ENCODE results near the gene TMPO. TPM values are rescaled to one million over a fixed set of nuclear protein-coding genes. Genes with fewer than 3 reads are reported as not detected.
"Not testable (repeated sequence)": the region's sequence is repeated elsewhere in the genome, so short reads cannot be mapped to it uniquely, and the experiment has no call there.

TMPO gene
- total RNA-seq, 2 donors from 2014 or later: 268 to 285 TPM

- Mint-ChIP-seq H3K9me3 (no peaks in the 10 kb centered on the region), H3K27ac (peak overlapping the region; percentile 63), H3K27me3 (no peaks in the 10 kb centered on the region)
Measured at GRCh38 chr12:98490501-98491453, 24.6 kb upstream of the TMPO start.

DNA sequence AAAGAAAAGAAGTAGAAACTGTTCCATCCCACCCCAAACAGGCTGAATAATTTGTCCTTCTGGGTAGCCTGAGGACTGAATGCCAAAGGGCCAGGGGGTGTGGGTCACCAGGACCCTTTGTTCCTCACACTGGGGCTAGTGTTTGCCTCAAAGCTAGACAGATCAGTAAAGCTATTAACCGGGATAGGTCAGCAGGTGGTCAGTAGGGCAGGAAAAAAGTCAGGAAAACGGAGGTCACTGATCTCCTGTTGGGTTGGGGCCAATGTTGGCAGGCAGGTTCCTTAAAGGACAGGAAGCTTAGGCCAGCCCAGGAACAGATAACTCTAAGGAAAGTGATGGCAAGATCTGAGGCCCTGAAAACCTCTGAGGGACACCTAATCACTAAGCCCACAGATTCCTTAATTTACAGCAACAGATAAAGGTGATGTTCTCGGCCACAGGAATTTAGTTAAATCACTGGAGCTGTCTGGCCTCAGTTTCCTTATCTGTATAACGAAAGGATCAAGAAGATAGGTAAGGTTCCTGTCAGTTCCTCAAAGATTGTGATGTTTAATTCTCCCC is 22.7 kb upstream of the TMPO start:
- peaks cover 4% of the 10 kb centered on the region for H3K4me1 Mint-ChIP-seq
- H3K27me3 Mint-ChIP-seq: no peaks in the 10 kb centered on the region
- no peaks in the 10 kb centered on the region for H3K36me3 Mint-ChIP-seq (ENCODE audit: low read depth)
- H3K27ac Mint-ChIP-seq: no peak overlapping the region
- H3K9me3 Mint-ChIP-seq: no peaks in the 10 kb centered on the region
- no peak for ATAC-seq (replicated peaks)
- no peak overlapping the region for H3K4me3 Mint-ChIP-seq

More at GRCh38 chr12:98490501-98491453, 24.6 kb upstream of the TMPO start:
- Mint-ChIP-seq H3K36me3 (ENCODE audit: low read depth) (no peaks in the 10 kb centered on the region), H3K4me3 (peak overlapping the region; percentile 67), H3K4me1 (peaks cover 4% of the 10 kb centered on the region)
- peak; percentile 70 for ATAC-seq (replicated peaks)

- peak overlapping the region; percentile 95 for H3K4me3 Mint-ChIP-seq
- H3K4me1 Mint-ChIP-seq: peaks cover 34% of the 10 kb centered on the region
- H3K9me3 Mint-ChIP-seq, H3K27me3 Mint-ChIP-seq: not testable (repeated sequence)
- peak; percentile 0 for ATAC-seq (replicated peaks)
- H3K27ac Mint-ChIP-seq: peak overlapping the region; percentile 94
- H3K36me3 Mint-ChIP-seq (ENCODE audit: low read depth): peaks cover 27% of the 10 kb centered on the region
Measured at GRCh38 chr12:98501266-98501629, 14.1 kb upstream of the TMPO start.

- Mint-ChIP-seq H3K27ac (peak overlapping the region; percentile 100), H3K4me3 (peak overlapping the region; percentile 95), H3K9me3 (peaks cover 4% of the 10 kb centered on the region), H3K4me1 (peaks cover 32% of the 10 kb centered on the region), H3K36me3 (ENCODE audit: low read depth) (peaks cover 27% of the 10 kb centered on the region), H3K27me3 (no peaks in the 10 kb centered on the region)
- ATAC-seq (replicated peaks): peak; percentile 58
Measured at GRCh38 chr12:98503342-98503591, 12.1 kb upstream of the TMPO start.

- H3K4me1 Mint-ChIP-seq: peaks cover 29% of the 10 kb centered on the region
- H3K36me3 Mint-ChIP-seq (ENCODE audit: low read depth): peaks cover 27% of the 10 kb centered on the region
- ATAC-seq (replicated peaks): peak; percentile 69
- H3K27ac Mint-ChIP-seq: peak overlapping the region; percentile 100
- H3K27me3 Mint-ChIP-seq: no peaks in the 10 kb centered on the region
- H3K4me3 Mint-ChIP-seq: peak overlapping the region; percentile 95
- H3K9me3 Mint-ChIP-seq: peaks cover 4% of the 10 kb centered on the region
Measured at GRCh38 chr12:98503592-98504367, 11.6 kb upstream of the TMPO start.

DNA sequence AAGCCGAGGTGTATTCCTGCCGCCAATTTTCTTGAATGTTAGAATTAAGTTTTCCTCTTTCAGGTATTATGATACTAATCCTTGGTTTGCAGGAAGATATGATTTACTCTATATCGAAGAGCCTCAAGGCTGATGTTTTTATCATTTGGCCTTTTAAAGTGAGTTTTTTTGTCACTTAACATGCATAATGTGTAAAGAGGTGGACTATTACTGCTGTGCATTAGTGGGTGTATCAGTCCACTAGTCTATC is 11.1 kb upstream of the TMPO start:
- H3K4me1 Mint-ChIP-seq: peaks cover 29% of the 10 kb centered on the region
- no peak for ATAC-seq (replicated peaks)
- peak overlapping the region; percentile 95 for H3K4me3 Mint-ChIP-seq
- H3K27me3 Mint-ChIP-seq: no peaks in the 10 kb centered on the region
- H3K36me3 Mint-ChIP-seq (ENCODE audit: low read depth): peaks cover 27% of the 10 kb centered on the region
- H3K27ac Mint-ChIP-seq: peak overlapping the region; percentile 100
- peaks cover 4% of the 10 kb centered on the region for H3K9me3 Mint-ChIP-seq

DNA sequence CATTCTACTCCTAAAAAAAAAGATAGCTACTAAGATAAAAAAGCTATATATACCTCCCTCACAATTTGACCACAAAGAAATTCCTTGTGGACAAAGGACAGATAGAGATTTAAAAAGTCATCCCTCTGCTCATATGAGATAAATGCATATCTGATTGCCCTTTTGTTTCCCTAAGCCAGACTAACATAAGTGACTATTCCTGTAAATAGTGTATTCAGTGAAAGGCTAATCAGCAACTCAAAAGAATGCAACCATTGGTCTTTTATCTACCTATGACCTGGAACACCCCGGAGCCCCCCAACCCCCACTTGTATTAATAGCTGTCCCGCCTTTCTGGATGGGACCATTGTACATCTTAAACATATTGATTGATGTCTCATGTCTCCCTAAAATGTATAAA is 6.3 kb upstream of the TMPO start:
- Mint-ChIP-seq H3K36me3 (ENCODE audit: low read depth) (peaks cover 16% of the 10 kb centered on the region), H3K27ac (no peak overlapping the region), H3K27me3 (no peaks in the 10 kb centered on the region), H3K4me3 (no peak overlapping the region), H3K4me1 (peaks cover 16% of the 10 kb centered on the region), H3K9me3 (peaks cover 2% of the 10 kb centered on the region)
- no peak for ATAC-seq (replicated peaks)

DNA sequence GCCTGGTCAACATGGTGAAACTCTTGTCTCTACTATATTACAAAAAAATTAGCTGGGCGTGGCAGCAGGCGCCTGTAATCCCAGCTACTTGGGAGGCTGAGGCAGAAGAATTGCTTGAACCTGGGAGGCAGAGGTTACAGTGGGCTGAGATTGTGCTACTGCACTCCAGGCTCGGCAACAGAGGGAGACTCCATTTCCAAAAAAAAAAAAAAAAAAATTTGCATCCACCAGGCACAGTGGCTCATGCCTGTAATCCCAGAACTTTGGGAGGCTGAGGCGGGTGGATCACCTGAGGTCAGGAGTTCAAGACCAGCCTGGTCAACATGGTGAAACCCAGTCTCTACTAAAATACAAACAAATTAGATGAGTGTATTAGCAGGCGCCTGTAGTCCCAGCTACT is 3.6 kb upstream of the TMPO start:
- H3K9me3 Mint-ChIP-seq; ATAC-seq (replicated peaks); H3K27me3 Mint-ChIP-seq; H3K27ac Mint-ChIP-seq; H3K4me3 Mint-ChIP-seq: not testable (repeated sequence)
- peaks cover 29% of the 10 kb centered on the region for H3K36me3 Mint-ChIP-seq (ENCODE audit: low read depth)
- peaks cover 13% of the 10 kb centered on the region for H3K4me1 Mint-ChIP-seq

DNA sequence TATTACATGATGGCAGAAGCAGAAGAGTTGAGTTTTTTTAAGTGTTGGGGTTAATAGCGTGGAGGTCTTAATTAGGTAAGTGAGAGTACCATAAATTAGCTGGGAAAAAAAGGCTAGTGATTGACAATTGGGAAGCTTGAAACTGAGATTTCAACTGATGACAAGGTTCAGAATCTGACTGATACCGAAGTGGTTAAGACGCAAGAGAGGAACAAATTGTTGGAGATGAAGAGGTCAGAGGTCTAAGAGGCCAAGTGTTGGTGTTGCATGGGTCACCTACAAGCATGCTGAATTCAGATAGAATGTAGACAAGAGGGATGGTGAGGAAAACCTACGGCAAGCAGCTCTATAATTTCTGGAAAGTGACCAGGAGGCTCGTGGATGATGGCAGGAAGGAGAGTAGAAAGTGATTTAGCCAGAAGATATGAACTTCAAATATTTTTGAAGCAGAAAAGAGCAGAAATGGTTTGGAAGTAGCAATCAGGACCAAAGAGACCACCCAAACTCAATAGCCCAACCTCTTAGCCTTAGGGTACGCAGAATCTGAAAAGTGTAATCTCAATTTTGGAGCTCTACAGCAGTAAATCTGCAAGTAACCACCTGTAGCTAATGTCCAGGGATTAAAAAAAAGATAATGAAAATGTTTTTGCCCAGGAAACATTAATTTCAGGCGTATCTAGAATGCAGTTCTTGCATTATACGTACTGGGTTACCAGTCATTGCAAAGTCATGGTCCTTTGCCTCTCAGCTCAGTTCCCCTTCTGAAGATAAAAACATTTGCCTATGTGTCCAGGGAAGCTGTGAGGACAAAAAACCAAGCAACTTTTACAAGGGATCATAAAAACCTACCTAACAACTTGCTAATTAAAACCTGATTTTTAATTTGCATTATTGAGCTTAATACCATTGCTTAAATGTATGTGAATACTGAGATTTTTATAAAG is 1.7 kb upstream of the TMPO start:
- H3K36me3 Mint-ChIP-seq (ENCODE audit: low read depth): peaks cover 48% of the 10 kb centered on the region

GRCh38 chr12:98514982-98515286 is 456 bp upstream of the TMPO start:
- Mint-ChIP-seq H3K36me3 (ENCODE audit: low read depth) (peaks cover 61% of the 10 kb centered on the region), H3K27me3 (no peaks in the 10 kb centered on the region), H3K4me1 (peaks cover 13% of the 10 kb centered on the region), H3K4me3 (peak overlapping the region; percentile 96), H3K9me3 (no peaks in the 10 kb centered on the region), H3K27ac (peak overlapping the region; percentile 99)
- no peak for ATAC-seq (replicated peaks)

More for the DNA sequence above, 1.7 kb upstream of the TMPO start:
- peaks cover 13% of the 10 kb centered on the region for H3K4me1 Mint-ChIP-seq
- H3K9me3 Mint-ChIP-seq: no peaks in the 10 kb centered on the region
- H3K27me3 Mint-ChIP-seq: no peaks in the 10 kb centered on the region
- H3K27ac Mint-ChIP-seq: peak overlapping the region; percentile 99
- peak overlapping the region; percentile 96 for H3K4me3 Mint-ChIP-seq
- ATAC-seq (replicated peaks): no peak

GRCh38 chr12:98516111-98516873 is 902 bp downstream of the TMPO start:
- Mint-ChIP-seq H3K4me3 (peak overlapping the region; percentile 96), H3K27ac (peak overlapping the region; percentile 99), H3K27me3 (no peaks in the 10 kb centered on the region), H3K9me3 (no peaks in the 10 kb centered on the region), H3K4me1 (peaks cover 21% of the 10 kb centered on the region), H3K36me3 (ENCODE audit: low read depth) (peaks cover 74% of the 10 kb centered on the region)
- peak; percentile 77 for ATAC-seq (replicated peaks)

DNA sequence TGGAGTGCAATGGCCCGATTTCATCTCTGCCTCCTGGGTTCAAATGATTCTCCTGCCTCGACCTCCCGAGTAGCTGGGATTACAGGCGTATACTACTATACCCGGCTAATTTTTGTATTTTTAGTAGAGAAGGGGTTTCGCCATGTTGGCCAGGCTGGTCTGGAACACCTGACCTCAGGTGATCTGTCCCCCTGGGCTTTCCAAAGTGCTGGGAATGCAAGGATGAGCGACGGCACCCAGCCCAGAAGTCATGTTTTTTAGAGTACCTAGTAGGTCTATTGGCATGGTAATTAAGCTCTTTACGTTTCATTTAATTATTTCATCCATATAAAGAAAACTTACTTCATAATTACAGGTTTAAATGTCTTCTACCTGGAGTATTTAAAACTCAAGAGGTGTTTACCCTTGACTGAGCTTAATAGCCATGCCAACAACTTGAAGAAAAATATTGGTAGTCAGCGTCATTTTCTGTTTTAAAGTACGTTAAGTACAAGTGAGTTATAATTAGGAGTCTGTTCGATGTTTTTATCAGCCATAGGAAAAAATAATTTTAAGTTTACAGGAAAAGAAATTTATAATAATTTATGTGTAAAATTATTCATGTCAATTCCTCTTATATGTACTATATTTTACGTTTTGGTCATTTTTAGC is 4.0 kb downstream of the TMPO start:
- Mint-ChIP-seq H3K36me3 (ENCODE audit: low read depth) (peaks cover 95% of the 10 kb centered on the region), H3K27ac (peak overlapping the region; percentile 89), H3K4me1 (peaks cover 25% of the 10 kb centered on the region), H3K9me3 (no peaks in the 10 kb centered on the region), H3K4me3 (peak overlapping the region; percentile 96), H3K27me3 (no peaks in the 10 kb centered on the region)
- no peak for ATAC-seq (replicated peaks)

GRCh38 chr12:98530068-98530467 is 14.7 kb downstream of the TMPO start:
- Mint-ChIP-seq H3K9me3 (no peaks in the 10 kb centered on the region), H3K4me1 (peaks cover 5% of the 10 kb centered on the region), H3K27ac (no peak overlapping the region), H3K27me3 (no peaks in the 10 kb centered on the region), H3K36me3 (ENCODE audit: low read depth) (peaks cover 100% of the 10 kb centered on the region), H3K4me3 (no peak overlapping the region)
- ATAC-seq (replicated peaks): no peak

Measured in activated T-helper 17 cell treated with anti-CD3 and anti-CD28 coated beads, Interleukin-2, amount 50 U/mL, for 72 hours (primary cell).